Stimulated activated naive CD4-positive, alpha-beta T cell (primary cell): ENCODE data around the gene CRYAA.
"Not testable (repeated sequence)": the region's sequence is repeated elsewhere in the genome, so short reads cannot be mapped to it uniquely, and the experiment has no call there.

Experiments
- DNase-seq, 6 experiments: peaks; one replicate each; lab custom pipeline; 2025; lab: John Stamatoyannopoulos, UW

The CRYAA gene, protein sequence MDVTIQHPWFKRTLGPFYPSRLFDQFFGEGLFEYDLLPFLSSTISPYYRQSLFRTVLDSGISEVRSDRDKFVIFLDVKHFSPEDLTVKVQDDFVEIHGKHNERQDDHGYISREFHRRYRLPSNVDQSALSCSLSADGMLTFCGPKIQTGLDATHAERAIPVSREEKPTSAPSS

DNA sequence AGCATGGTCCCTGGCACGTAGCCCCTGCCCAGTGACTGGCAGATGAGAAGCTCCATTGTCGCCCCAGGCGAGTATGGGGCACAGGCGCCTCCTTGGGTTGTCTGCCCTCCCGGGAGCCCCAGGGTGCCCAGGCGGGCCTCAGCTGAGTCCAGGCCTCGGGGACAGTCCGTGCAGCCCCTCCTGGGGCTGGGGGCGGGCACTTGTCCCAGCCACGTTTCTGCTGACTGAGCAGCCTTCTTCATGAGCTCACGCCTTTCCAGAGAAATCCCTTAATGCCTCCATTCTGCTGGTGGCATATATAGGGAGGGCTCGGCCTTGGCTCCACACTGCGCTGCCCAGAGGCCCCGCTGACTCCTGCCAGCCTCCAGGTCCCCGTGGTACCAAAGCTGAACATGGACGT lies at the start of gene CRYAA:
Gene CRYAA (plus strand): TSS at position 301 of the 400 bp plus-strand sequence. CDS start 92 bp downstream, at position 393.
- DNase-seq, result not testable (repeated sequence)

DNA sequence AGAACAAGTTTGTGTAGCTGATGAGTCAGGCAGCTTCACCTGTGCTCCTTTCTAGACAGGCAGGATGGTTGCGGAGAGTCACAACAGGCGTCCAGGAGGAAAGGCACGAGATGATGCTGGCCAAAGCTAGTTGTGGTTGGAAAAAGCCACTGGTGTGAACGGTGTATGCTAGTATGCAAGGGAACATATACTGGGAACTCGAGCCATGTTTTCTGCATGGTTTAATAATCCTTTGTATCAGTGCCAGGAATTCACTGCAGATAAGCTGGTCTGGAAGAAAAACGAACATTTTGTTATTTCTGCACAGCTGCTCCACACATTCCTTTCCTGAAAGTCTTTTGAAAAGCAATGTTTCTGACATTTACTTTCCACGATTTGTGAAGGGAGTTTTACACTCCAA lies 38.7 kb upstream of the CRYAA start:
- not testable (repeated sequence) for DNase-seq

DNA sequence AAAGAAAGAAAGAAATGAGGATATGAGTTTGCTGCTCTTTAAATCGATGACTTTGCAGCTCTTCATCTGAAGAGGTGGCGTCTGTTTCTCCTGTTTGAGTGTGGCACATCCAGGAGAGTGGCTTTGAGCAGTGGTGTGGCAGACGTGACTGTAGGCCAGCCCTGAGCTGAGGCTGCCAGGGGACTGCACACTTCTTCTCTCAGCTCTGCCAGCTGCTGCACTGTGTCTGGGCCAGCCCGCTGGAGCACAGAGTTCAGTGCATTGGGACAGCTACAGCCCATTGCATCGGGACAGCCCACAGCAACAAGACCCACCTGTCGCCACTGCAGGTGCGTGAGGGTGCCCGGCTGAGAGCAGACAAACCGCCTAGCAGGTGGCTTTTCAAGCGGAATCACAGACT lies 34.3 kb upstream of the CRYAA start:
- DNase-seq, result not testable (repeated sequence)

- DNase-seq, result not testable (repeated sequence)
These were observed 29.9 kb upstream of the CRYAA start for GRCh38 chr21:43138944-43139343.

DNA sequence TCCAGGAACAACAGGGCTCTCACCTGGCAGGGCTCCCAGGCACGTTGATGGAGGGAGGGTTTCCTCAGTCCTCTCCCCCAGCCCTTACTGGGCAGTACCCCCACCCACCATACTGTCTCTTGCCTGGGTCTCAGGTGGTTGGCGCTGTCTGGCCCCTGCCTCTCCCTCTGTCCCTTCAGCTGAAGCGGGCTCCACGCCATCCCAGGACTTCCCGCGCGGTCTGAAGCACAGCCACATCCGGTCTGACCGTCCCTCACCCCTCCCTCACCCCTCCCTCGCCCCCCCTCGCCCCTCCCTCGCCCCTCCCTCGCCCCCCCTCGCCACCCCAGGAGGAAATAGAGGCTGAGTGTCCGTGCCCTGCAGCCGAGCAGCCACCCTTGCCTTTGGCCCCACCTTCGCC lies 27.4 kb upstream of the CRYAA start:
- DNase-seq, result not testable (repeated sequence)

DNA sequence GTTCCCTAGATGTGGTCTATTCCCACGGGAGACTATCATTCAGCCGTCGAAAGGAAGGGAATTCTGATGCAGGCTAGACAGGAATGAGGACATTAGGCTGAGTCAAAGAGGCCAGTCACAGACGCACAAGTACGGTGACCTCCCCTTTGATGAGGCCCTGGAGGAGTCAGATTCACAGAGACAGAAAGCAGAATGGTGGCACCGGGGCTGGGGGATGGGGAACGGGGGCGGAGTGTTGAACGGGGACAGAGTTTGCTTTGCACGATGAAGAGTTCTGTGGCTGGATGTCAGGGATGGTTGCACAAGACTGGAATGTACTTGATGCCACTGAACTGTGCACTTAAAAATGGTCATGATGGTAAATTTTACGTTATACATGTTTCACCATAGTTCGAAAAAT lies 22.2 kb upstream of the CRYAA start:
- DNase-seq, result not testable (repeated sequence)

GRCh38 chr21:43147999-43148398 lies 20.8 kb upstream of the CRYAA start:
- DNase-seq, result not testable (repeated sequence)

GRCh38 chr21:43149344-43149743 lies 19.5 kb upstream of the CRYAA start:
- DNase-seq, result not testable (repeated sequence)

- DNase-seq, result not testable (repeated sequence)
These were observed 15.2 kb upstream of the CRYAA start for GRCh38 chr21:43153601-43154000.

DNA sequence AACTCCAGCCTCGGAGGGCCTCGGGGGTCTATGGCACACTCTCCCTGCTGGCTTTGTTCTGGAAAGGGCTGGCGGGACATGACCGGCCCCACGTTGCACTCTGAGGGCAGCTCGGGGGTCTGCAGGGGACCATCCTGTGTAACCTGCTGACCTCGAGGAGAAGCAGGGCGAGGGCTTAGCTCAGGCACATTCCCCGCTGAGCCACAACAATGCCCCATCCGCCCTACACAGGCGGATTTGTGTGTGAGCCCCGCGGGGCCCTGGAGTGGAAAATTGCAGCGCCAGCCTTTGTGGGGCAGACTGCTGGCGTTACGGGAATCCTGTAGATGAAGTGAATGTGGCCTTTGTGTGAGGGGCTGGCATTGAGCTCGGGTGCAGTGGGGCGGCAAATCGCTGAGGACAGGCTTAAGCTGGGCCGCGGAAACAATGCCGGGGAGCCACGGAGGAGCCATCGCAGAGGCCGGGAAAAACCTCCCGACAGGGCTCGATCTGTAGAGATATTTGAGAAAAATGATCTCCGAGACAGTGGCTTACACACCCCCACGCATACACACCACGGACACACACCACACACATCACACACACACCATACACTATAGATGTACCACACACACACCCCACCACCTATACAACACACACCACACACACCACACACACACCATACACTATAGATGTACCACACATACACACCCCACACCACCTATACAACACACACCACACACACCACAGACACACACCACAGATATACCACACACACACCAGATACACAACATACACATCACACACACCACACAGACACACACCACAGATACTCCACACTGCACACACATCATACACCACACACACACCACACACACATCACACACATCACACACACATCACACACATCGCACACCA lies 9.3 kb upstream of the CRYAA start:
- not testable (repeated sequence) for DNase-seq

DNA sequence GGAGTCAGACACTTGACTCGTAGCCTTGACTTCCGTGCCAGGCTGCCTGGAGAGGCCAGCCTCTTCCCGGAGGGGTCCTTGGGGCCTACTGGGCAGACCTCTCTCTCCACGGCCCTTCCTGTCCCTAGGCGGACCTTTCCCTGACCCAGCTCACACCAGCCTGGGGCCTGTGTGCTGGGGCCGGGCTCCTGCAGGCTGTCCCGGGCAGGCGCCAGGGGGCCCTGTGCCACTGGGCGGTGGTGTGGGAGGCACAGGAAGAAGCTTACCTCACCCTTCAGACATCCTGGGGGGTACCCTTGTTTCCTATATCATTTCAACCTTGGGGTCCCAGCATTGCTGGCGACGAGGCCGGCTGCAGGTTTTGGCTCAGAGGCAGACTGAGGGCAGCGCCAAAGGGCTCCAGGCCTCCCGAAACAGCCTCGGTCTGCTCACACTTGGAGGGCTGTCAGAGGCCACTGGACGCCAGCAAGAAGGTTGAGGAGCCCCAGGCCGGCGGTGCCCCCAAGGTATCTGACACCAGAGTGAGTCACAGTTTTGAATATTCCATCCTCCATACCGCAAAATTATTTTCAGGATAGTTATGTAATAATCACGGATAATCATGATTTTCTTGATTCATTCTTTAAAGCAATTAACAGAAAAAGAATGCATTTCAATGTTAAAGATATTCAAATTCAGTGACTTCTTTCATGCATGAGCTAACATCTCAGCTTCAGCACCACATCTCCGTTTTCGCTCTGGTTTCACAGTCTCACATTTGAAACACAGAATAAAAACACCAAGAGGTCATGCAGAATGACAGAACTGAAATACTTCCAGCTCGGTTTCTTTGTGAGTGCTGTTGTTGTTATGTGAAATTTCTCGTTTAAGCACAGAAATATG lies 6.7 kb upstream of the CRYAA start:
- DNase-seq, result not testable (repeated sequence)

DNA sequence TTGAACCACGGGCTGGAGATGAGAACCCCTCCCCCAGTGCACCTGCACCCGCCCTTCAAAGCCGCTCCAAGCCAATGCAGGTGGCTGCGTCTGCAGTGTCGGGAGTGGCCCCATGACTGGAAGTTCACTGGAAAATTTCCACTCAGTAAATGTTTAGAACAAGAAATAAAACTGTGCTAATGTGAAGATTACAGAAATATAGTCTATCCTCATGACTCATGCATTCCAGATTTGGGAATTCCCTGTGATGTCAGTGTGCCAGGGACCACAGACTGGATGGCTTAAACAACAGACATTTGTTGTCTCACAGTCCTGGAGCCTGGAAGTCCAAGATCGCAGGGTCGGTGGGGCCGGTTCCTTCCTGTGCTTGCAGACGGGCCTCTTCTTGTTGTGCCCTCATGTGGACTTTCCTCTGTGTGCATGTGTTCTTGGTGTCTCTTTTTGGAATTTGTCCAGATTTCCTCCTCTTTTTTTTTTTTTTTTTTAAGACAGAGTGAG lies 6.1 kb upstream of the CRYAA start:
- not testable (repeated sequence) for DNase-seq

DNA sequence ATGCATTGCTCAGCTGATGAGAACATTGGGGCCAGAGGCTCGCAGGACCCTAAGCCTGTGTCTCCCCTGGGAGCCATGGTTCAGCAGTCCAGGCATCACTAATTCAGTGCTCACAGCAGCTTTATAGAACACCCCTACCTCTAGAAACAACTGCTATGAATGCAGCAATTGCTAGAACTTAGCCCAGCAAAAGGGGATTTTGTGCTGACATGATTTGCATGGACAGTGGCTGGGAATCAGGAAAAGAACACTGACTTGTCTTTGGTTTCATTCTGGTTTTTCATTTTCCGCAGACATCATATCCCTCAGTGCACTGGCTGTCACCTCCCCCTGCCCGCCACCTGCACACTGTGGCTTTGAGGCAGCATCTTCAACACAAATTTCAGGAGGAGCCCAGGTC lies 4.0 kb upstream of the CRYAA start:
- not testable (repeated sequence) for DNase-seq

- not testable (repeated sequence) for DNase-seq
These were observed 3.1 kb upstream of the CRYAA start for GRCh38 chr21:43165734-43166133.

DNA sequence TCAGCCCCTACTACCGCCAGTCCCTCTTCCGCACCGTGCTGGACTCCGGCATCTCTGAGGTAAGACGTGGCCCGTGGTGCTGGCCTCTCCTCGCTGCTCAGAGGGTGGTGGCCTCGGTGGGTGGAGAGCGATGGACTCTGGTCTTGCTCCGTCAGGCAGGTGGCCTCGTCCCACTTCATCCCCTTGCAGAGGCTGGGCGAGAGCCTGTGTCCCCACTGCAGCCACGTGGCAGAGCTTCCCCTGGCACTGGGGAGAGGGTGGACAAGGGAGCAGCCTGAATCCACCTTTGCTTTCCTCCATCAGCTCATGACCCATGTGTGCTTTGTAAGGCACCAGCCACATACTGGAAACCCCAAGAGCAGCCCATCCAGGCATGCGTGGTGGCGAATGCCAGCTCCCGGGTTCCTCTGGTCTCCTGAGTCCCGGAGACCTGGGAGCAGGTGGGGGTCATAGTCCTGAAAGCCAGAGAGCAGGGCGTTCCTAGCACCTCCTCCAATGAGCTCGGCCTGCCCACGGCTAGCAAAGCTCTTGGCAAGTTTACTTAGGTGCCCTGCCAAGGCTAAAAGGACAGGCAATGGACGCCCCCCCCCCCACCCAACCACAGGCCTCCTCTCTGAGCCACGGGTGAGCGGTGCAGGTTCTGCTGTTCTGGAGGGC lies 550 bp downstream of the CRYAA start:
- not testable (repeated sequence) for DNase-seq

DNA sequence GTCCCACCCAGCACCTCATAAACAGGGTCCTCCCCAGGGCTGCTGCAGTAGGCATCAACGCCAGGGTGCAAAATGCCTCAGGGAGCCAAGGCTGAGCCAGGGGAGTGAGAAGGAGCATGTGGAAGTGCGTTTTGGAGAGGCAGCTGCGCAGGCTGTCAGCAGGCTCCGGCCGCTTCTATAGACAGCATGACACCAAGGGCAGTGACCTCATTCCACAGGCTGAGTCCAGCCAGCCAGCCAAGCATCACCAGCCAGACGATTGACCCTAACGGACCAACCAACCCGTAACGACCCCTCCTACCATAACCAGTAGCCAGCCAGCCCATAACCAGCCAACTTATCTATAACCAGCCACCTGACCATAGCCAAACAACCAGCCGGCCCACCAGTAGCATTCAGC lies 1.1 kb downstream of the CRYAA start:
- DNase-seq, result not testable (repeated sequence)

DNA sequence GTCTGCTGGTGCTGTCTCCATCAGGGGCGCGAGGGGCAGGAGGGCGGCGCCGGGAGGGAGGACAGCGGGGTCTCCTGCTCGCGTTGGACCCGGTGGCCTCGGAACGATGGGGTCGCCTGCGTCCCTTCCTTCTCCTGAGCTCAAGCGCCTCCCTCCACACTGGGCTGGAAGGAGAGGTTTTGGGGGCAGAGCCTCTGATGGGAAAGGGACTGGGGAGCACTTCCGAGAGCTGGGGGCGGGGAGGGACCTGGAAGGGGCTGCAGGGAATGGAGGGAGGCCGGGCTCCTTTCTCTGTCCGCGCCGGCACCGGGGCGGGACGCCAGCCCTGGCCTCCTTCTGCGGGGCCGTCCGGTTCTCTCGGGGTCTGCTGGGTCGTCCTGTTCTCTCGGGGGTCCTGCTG lies 4.0 kb downstream of the CRYAA start:
- DNase-seq, result not testable (repeated sequence)

DNA sequence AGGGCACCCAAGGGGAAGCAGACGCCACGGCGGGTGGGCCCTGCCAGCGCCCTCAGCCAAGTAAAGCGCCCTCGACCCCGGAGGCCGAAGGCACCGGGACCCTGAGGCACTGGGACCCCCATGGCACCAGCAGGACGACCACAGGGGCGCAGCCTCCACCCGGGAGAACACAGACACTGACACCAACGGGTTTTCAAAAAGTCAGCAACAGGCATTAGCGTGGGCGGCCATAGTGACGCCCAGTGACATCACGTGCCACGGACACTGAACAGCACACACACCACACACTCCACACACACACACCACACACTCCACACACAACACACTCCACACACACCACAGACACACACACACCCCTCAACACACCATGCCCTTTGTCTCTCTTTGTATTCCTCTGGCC lies 4.6 kb downstream of the CRYAA start:
- not testable (repeated sequence) for DNase-seq

GRCh38 chr21:43173930-43174329 lies 5.1 kb downstream of the CRYAA start:
- not testable (repeated sequence) for DNase-seq

- not testable (repeated sequence) for DNase-seq
These were observed 6.2 kb downstream of the CRYAA start for GRCh38 chr21:43174998-43175397.

GRCh38 chr21:43176621-43177020 lies 7.8 kb downstream of the CRYAA start:
- DNase-seq, result not testable (repeated sequence)
